ENCODE data around the gene KLHL42. TPM values are rescaled to one million over a fixed set of nuclear protein-coding genes. Genes with fewer than 3 reads are reported as not detected.
"Not testable (repeated sequence)": the region's sequence is repeated elsewhere in the genome, so short reads cannot be mapped to it uniquely, and the experiment has no call there.

KLHL42 gene
- total RNA-seq, 1 donor from 2014 or later: 26.4 TPM

- peak; percentile 35 for DNase-seq
Measured at GRCh38 chr12:27817766-27818165, 37.7 kb downstream of the KLHL42 start.

- DNase-seq: peak; percentile 74
Measured at GRCh38 chr12:27818401-27818918, 38.4 kb downstream of the KLHL42 start.

GRCh38 chr12:27820564-27820963 lies 40.5 kb downstream of the KLHL42 start:
- no peak for DNase-seq

GRCh38 chr12:27821259-27821973 lies 41.4 kb downstream of the KLHL42 start:
- DNase-seq: peak; percentile 88

- DNase-seq: no peak
Measured at GRCh38 chr12:27822076-27822712, 42.2 kb downstream of the KLHL42 start.

- DNase-seq: no peak
Measured at GRCh38 chr12:27823038-27823437, 43.0 kb downstream of the KLHL42 start.

- DNase-seq: no peak
Measured at GRCh38 chr12:27824126-27824842, 44.3 kb downstream of the KLHL42 start.

GRCh38 chr12:27826076-27826475 lies 46.0 kb downstream of the KLHL42 start:
- DNase-seq: no peak

- no peak for DNase-seq
Measured at GRCh38 chr12:27828196-27828595, 48.2 kb downstream of the KLHL42 start.

GRCh38 chr12:27838543-27839185 lies 58.6 kb downstream of the KLHL42 start:
- DNase-seq: no peak

- DNase-seq: no peak
Measured at GRCh38 chr12:27840229-27840999, 60.4 kb downstream of the KLHL42 start.

- no peak for DNase-seq
Measured at GRCh38 chr12:27841392-27841882, 61.4 kb downstream of the KLHL42 start.

GRCh38 chr12:27843714-27844245 lies 63.7 kb downstream of the KLHL42 start:
- peak; percentile 56 for DNase-seq

GRCh38 chr12:27844366-27845090 lies 64.5 kb downstream of the KLHL42 start:
- DNase-seq: peak; percentile 17

- no peak for DNase-seq
Measured at GRCh38 chr12:27845187-27845586, 65.2 kb downstream of the KLHL42 start.

- DNase-seq: not testable (repeated sequence)
Measured at GRCh38 chr12:27845706-27846105, 65.7 kb downstream of the KLHL42 start.

GRCh38 chr12:27847293-27847692 lies 67.3 kb downstream of the KLHL42 start:
- DNase-seq: not testable (repeated sequence)

GRCh38 chr12:27851311-27851710 lies 71.3 kb downstream of the KLHL42 start:
- no peak for DNase-seq

GRCh38 chr12:27852117-27852516 lies 72.1 kb downstream of the KLHL42 start:
- DNase-seq: no peak
